HUES48 (cell line): ENCODE results near the gene LENG9.
"Not testable (repeated sequence)": the region's sequence is repeated elsewhere in the genome, so short reads cannot be mapped to it uniquely, and the experiment has no call there.

Source experiments
- H3K27ac ChIP-seq: one replicate; pipeline ENCODE4 v1.7.0; 2013; ENCODE audit warnings: low read depth, low read length, inconsistent platforms
- H3K27me3 ChIP-seq: 2 replicates; pipeline ENCODE4 v1.6.1; 2013; ENCODE audit warnings: mild to moderate bottlenecking, low read length; ENCODE audit not compliant: control insufficient read depth, insufficient read depth
- H3K36me3 ChIP-seq: 2 replicates; pipeline ENCODE4 v1.6.1; 2013; ENCODE audit warnings: low read length; ENCODE audit not compliant: control insufficient read depth, insufficient read depth
- H3K4me1 ChIP-seq: 2 replicates; pipeline ENCODE4 v1.6.1; 2013; ENCODE audit warnings: mild to moderate bottlenecking, low read length; ENCODE audit not compliant: control insufficient read depth, insufficient read depth
- H3K4me3 ChIP-seq: 2 replicates; pipeline ENCODE4 v1.5.1; 2013; ENCODE audit warnings: mild to moderate bottlenecking, low read depth, low read length
- H3K9ac ChIP-seq: 2 replicates; pipeline ENCODE4 v1.6.1; 2013; ENCODE audit warnings: mild to moderate bottlenecking, low read depth, low read length, moderate library complexity
- H3K9me3 ChIP-seq: 2 replicates; pipeline ENCODE4 v1.6.1; 2013; ENCODE audit warnings: low read length; ENCODE audit not compliant: control insufficient read depth, insufficient read depth

LENG9 gene

GRCh38 chr19:54493967-54494585 is 30.5 kb upstream of the LENG9 start:
- Histone ChIP-seq H3K4me3 (no peak overlapping the region; the same call in 1 of the 2 replicates), H3K9ac (no peak overlapping the region), H3K4me1 (no peaks in the 10 kb centered on the region), H3K36me3 (no peaks in the 10 kb centered on the region), H3K9me3 (peaks cover 51% of the 10 kb centered on the region), H3K27ac (no peak overlapping the region), H3K27me3 (no peaks in the 10 kb centered on the region)

GRCh38 chr19:54493056-54493455 is 29.5 kb upstream of the LENG9 start:
- H3K4me1 ChIP-seq, H3K27me3 ChIP-seq, H3K27ac ChIP-seq, H3K36me3 ChIP-seq, H3K4me3 ChIP-seq, H3K9ac ChIP-seq: not testable (repeated sequence)
- H3K9me3 ChIP-seq = peaks cover 49% of the 10 kb centered on the region

GRCh38 chr19:54492568-54492967 is 29.0 kb upstream of the LENG9 start:
- H3K27me3 ChIP-seq = no peaks in the 10 kb centered on the region
- H3K36me3 ChIP-seq = no peaks in the 10 kb centered on the region
- no peak overlapping the region for H3K9ac ChIP-seq
- no peak overlapping the region for H3K4me3 ChIP-seq
- H3K9me3 ChIP-seq = peaks cover 49% of the 10 kb centered on the region
- H3K27ac ChIP-seq = no peak overlapping the region
- H3K4me1 ChIP-seq = no peaks in the 10 kb centered on the region

- Histone ChIP-seq H3K9ac (no peak overlapping the region), H3K4me3 (no peak overlapping the region), H3K36me3 (no peaks in the 10 kb centered on the region), H3K9me3 (peaks cover 44% of the 10 kb centered on the region), H3K27ac (no peak overlapping the region), H3K27me3 (no peaks in the 10 kb centered on the region), H3K4me1 (no peaks in the 10 kb centered on the region)
These were observed 26.2 kb upstream of the LENG9 start for GRCh38 chr19:54489766-54490165.

GRCh38 chr19:54489341-54489740 is 25.8 kb upstream of the LENG9 start:
- no peaks in the 10 kb centered on the region for H3K27me3 ChIP-seq
- peaks cover 46% of the 10 kb centered on the region for H3K9me3 ChIP-seq
- no peaks in the 10 kb centered on the region for H3K4me1 ChIP-seq

GRCh38 chr19:54485851-54486250 is 22.3 kb upstream of the LENG9 start:
- H3K9me3 ChIP-seq = peaks cover 30% of the 10 kb centered on the region
- no peaks in the 10 kb centered on the region for H3K27me3 ChIP-seq
- H3K27ac ChIP-seq = no peak overlapping the region
- no peak overlapping the region for H3K9ac ChIP-seq
- no peak overlapping the region for H3K4me3 ChIP-seq
- no peaks in the 10 kb centered on the region for H3K36me3 ChIP-seq
- no peaks in the 10 kb centered on the region for H3K4me1 ChIP-seq

More at GRCh38 chr19:54489341-54489740, 25.8 kb upstream of the LENG9 start:
- Histone ChIP-seq H3K4me3 (no peak overlapping the region; the same call in 1 of the 2 replicates), H3K9ac (no peak overlapping the region), H3K27ac (no peak overlapping the region), H3K36me3 (no peaks in the 10 kb centered on the region)

GRCh38 chr19:54484451-54484850 is 20.9 kb upstream of the LENG9 start:
- no peak overlapping the region for H3K9ac ChIP-seq
- H3K36me3 ChIP-seq = no peaks in the 10 kb centered on the region
- no peaks in the 10 kb centered on the region for H3K4me1 ChIP-seq
- H3K27ac ChIP-seq = no peak overlapping the region
- H3K9me3 ChIP-seq = peaks cover 22% of the 10 kb centered on the region
- H3K27me3 ChIP-seq = no peaks in the 10 kb centered on the region
- no peak overlapping the region for H3K4me3 ChIP-seq

- Histone ChIP-seq H3K27me3 (no peaks in the 10 kb centered on the region), H3K9ac (no peak overlapping the region), H3K4me1 (no peaks in the 10 kb centered on the region)
These were observed 19.3 kb upstream of the LENG9 start for GRCh38 chr19:54482889-54483288.

GRCh38 chr19:54481326-54481930 is 17.9 kb upstream of the LENG9 start:
- Histone ChIP-seq H3K27me3 (no peaks in the 10 kb centered on the region), H3K9me3 (peaks cover 14% of the 10 kb centered on the region)

More at GRCh38 chr19:54482889-54483288, 19.3 kb upstream of the LENG9 start:
- no peak overlapping the region for H3K27ac ChIP-seq
- H3K9me3 ChIP-seq = peaks cover 18% of the 10 kb centered on the region
- H3K36me3 ChIP-seq = no peaks in the 10 kb centered on the region
- H3K4me3 ChIP-seq = no peak overlapping the region

GRCh38 chr19:54480051-54480450 is 16.5 kb upstream of the LENG9 start:
- Histone ChIP-seq H3K27ac (no peak overlapping the region), H3K27me3 (no peaks in the 10 kb centered on the region), H3K4me3 (no peak overlapping the region), H3K4me1 (no peaks in the 10 kb centered on the region), H3K36me3 (no peaks in the 10 kb centered on the region), H3K9ac (no peak overlapping the region), H3K9me3 (peaks cover 12% of the 10 kb centered on the region)

More at GRCh38 chr19:54481326-54481930, 17.9 kb upstream of the LENG9 start:
- Histone ChIP-seq H3K36me3 (no peaks in the 10 kb centered on the region), H3K9ac (no peak overlapping the region), H3K4me1 (no peaks in the 10 kb centered on the region), H3K27ac (no peak overlapping the region), H3K4me3 (no peak overlapping the region)

GRCh38 chr19:54478677-54479266 is 15.2 kb upstream of the LENG9 start:
- no peak overlapping the region for H3K9ac ChIP-seq
- H3K27me3 ChIP-seq = no peaks in the 10 kb centered on the region
- H3K36me3 ChIP-seq = no peaks in the 10 kb centered on the region

More at GRCh38 chr19:54478677-54479266, 15.2 kb upstream of the LENG9 start:
- Histone ChIP-seq H3K4me1 (no peaks in the 10 kb centered on the region), H3K9me3 (peaks cover 4% of the 10 kb centered on the region; the same call in 1 of the 2 replicates), H3K4me3 (no peak overlapping the region), H3K27ac (no peak overlapping the region)
